BLaER1 treated with 17β-estradiol and CSF1 and Interleukin-3, amounts not matched to agents 10 nM and 100 nM (cell line): Measurements from ENCODE around the gene S1PR2.

Experiments
- H3K27ac ChIP-seq, 11 experiments: shearing (Covaris generic); formaldehyde crosslinking; 2 replicates each; pipeline ENCODE4 v1.8.1; 2022
- H3K27me3 ChIP-seq, 11 experiments: shearing (Covaris generic); formaldehyde crosslinking; 2 replicates each; pipeline ENCODE4 v1.8.1; 2022
- H3K36me3 ChIP-seq, 11 experiments: shearing (Covaris generic); formaldehyde crosslinking; 2 replicates each; pipeline ENCODE4 v1.8.1; 2022
- H3K4me1 ChIP-seq, 10 experiments: shearing (Covaris generic); formaldehyde crosslinking; 2 replicates each; pipeline ENCODE4 v1.8.1; 2022
- H3K4me2 ChIP-seq, 11 experiments: shearing (Covaris generic); formaldehyde crosslinking; 2 replicates each; pipeline ENCODE4 v1.8.1; 2022
- H3K4me3 ChIP-seq, 10 experiments: shearing (Covaris generic); formaldehyde crosslinking; 2 replicates each; pipeline ENCODE4 v1.8.1; 2022
- H3K9ac ChIP-seq, 11 experiments: shearing (Covaris generic); formaldehyde crosslinking; 2 replicates each; pipeline ENCODE4 v1.8.1; 2022
- H3K9me3 ChIP-seq, 11 experiments: shearing (Covaris generic); formaldehyde crosslinking; replicated peaks in 1 of 11; 2 replicates each; pipeline ENCODE4 v1.8.1; 2022
- H4K20me1 ChIP-seq, 11 experiments: shearing (Covaris generic); formaldehyde crosslinking; 2 replicates each; pipeline ENCODE4 v1.8.1; 2022
- Cebpa-rat ChIP-seq, 11 experiments: shearing (Covaris generic); IDR thresholded peaks; 2 replicates each; pipeline ENCODE4 v1.8.1; 2022

S1PR2 gene

DNA sequence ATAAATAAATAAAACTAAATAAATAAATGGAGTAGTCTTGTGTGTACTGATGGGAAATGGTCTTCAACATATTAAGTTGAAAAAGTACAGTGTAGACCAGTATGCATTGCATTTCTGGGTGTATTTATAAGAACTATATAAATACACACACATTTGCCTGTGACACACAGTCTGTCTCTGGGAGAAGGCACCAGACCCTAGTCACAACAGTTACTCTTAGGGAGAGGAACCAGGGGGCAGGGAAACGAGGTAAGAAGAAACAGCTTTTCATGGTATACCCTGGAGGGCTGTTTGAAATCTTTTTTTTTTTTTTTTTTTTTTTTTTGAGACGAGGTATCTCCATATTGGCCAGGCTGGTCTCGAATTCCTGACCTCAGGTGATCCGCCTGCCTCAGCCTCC, 2.8 kb upstream of the S1PR2 start:
- H3K27ac ChIP-seq: peak overlapping the region in 3 of 11 experiments; percentile 87 to 91 (median 87); a peak in 5 of 22 replicates
- peaks cover 50 to 91% (median 85%) of the 10 kb centered on the region in 10 experiments for H3K4me1 ChIP-seq
- TF ChIP-seq Cebpa-rat (IDR thresholded peaks at IDR 0.05): no peak
- H3K27me3 ChIP-seq: no peaks in the 10 kb centered on the region
- H3K4me2 ChIP-seq: peak overlapping the region in 5 of 11 experiments; percentile 80 to 97 (median 85); a peak in 6 of 22 replicates
- no peak overlapping the region for H3K9ac ChIP-seq
- no peaks in the 10 kb centered on the region for H3K36me3 ChIP-seq
- H3K4me3 ChIP-seq: no peak overlapping the region
- peaks cover 0 to 12% (median 5%) of the 10 kb centered on the region in 11 experiments; a peak in 9 of 22 replicates for H4K20me1 ChIP-seq
- no peaks in the 10 kb centered on the region for H3K9me3 ChIP-seq

- peaks cover 0 to 33% (median 22%) of the 10 kb centered on the region in 11 experiments; a peak in 13 of 22 replicates for H4K20me1 ChIP-seq
- peak overlapping the region in 10 of 11 experiments; percentile 20 to 93 (median 88); a peak in 19 of 22 replicates for H3K27ac ChIP-seq
- peak overlapping the region; percentile 48 to 100 (median 97); a peak in 21 of 22 replicates for H3K4me2 ChIP-seq
- no peak for TF ChIP-seq Cebpa-rat (IDR thresholded peaks at IDR 0.05)
- H3K36me3 ChIP-seq: peaks cover 0 to 9% (median 3%) of the 10 kb centered on the region in 11 experiments; a peak in 1 of 22 replicates
- H3K4me3 ChIP-seq: peak overlapping the region; percentile 83 to 99 (median 92); a peak in 19 of 20 replicates
- peak overlapping the region in 10 of 11 experiments; percentile 60 to 94 (median 90); a peak in 18 of 22 replicates for H3K9ac ChIP-seq
- peaks cover 48 to 89% (median 84%) of the 10 kb centered on the region in 10 experiments for H3K4me1 ChIP-seq
- H3K27me3 ChIP-seq: no peaks in the 10 kb centered on the region
- no peaks in the 10 kb centered on the region for H3K9me3 ChIP-seq
Measured at GRCh38 chr19:10231612-10232228, 589 bp upstream of the S1PR2 start.

- H4K20me1 ChIP-seq: peaks cover 0 to 46% (median 34%) of the 10 kb centered on the region in 11 experiments; a peak in 16 of 22 replicates
- H3K27me3 ChIP-seq: no peaks in the 10 kb centered on the region
- TF ChIP-seq Cebpa-rat (IDR thresholded peaks at IDR 0.05): no peak
- peaks cover 0 to 17% (median 4%) of the 10 kb centered on the region in 11 experiments; a peak in 6 of 22 replicates for H3K36me3 ChIP-seq
- H3K9ac ChIP-seq: peak overlapping the region; percentile 84 to 98 (median 92)
- H3K9me3 ChIP-seq: no peaks in the 10 kb centered on the region
- H3K4me2 ChIP-seq: peak overlapping the region; percentile 93 to 100 (median 97)
- H3K4me1 ChIP-seq: peaks cover 47 to 81% (median 75%) of the 10 kb centered on the region in 10 experiments
- peak overlapping the region; percentile 83 to 93 (median 89) for H3K27ac ChIP-seq
- peak overlapping the region; percentile 83 to 99 (median 92) for H3K4me3 ChIP-seq
Measured at GRCh38 chr19:10230173-10230860, 814 bp downstream of the S1PR2 start.

- peaks cover 4 to 60% (median 47%) of the 10 kb centered on the region in 11 experiments; a peak in 17 of 22 replicates for H4K20me1 ChIP-seq
- peak overlapping the region; percentile 5 to 98 (median 46); a peak in 14 of 22 replicates for H3K9ac ChIP-seq
- H3K4me3 ChIP-seq: peak overlapping the region in 5 of 10 experiments; percentile 37 to 99 (median 91); a peak in 8 of 20 replicates
- peaks cover 48 to 76% (median 63%) of the 10 kb centered on the region in 10 experiments for H3K4me1 ChIP-seq
- no peaks in the 10 kb centered on the region for H3K9me3 ChIP-seq
- peak overlapping the region; percentile 93 to 100 (median 97) for H3K4me2 ChIP-seq
- no peak for TF ChIP-seq Cebpa-rat (IDR thresholded peaks at IDR 0.05)
- H3K36me3 ChIP-seq: peaks cover 8 to 30% (median 16%) of the 10 kb centered on the region in 11 experiments; a peak in 21 of 22 replicates
- H3K27me3 ChIP-seq: no peaks in the 10 kb centered on the region
- H3K27ac ChIP-seq: peak overlapping the region; percentile 31 to 91 (median 53); a peak in 20 of 22 replicates
Measured at GRCh38 chr19:10228920-10229319, 2.2 kb downstream of the S1PR2 start.

GRCh38 chr19:10228393-10228792, 2.7 kb downstream of the S1PR2 start:
- peaks cover 4 to 64% (median 49%) of the 10 kb centered on the region in 11 experiments; a peak in 17 of 22 replicates for H4K20me1 ChIP-seq
- peaks cover 47 to 74% (median 62%) of the 10 kb centered on the region in 10 experiments for H3K4me1 ChIP-seq
- TF ChIP-seq Cebpa-rat (IDR thresholded peaks at IDR 0.05): no peak
- H3K9me3 ChIP-seq: no peaks in the 10 kb centered on the region
- H3K9ac ChIP-seq: peak overlapping the region; percentile 5 to 98 (median 45); a peak in 13 of 22 replicates
- H3K27me3 ChIP-seq: no peaks in the 10 kb centered on the region
- H3K27ac ChIP-seq: peak overlapping the region; percentile 31 to 91 (median 53); a peak in 20 of 22 replicates
- H3K36me3 ChIP-seq: peaks cover 10 to 35% (median 21%) of the 10 kb centered on the region in 11 experiments; a peak in 21 of 22 replicates
- H3K4me3 ChIP-seq: peak overlapping the region in 2 of 10 experiments; percentile 87 to 91; a peak in 5 of 20 replicates
- peak overlapping the region; percentile 93 to 100 (median 97) for H3K4me2 ChIP-seq

GRCh38 chr19:10227026-10227971, 3.8 kb downstream of the S1PR2 start:
- Histone ChIP-seq H3K4me1 (peaks cover 48 to 78% (median 63%) of the 10 kb centered on the region in 10 experiments), H3K9ac (peak overlapping the region in 4 of 11 experiments; percentile 10 to 55 (median 18); a peak in 1 of 22 replicates)

DNA sequence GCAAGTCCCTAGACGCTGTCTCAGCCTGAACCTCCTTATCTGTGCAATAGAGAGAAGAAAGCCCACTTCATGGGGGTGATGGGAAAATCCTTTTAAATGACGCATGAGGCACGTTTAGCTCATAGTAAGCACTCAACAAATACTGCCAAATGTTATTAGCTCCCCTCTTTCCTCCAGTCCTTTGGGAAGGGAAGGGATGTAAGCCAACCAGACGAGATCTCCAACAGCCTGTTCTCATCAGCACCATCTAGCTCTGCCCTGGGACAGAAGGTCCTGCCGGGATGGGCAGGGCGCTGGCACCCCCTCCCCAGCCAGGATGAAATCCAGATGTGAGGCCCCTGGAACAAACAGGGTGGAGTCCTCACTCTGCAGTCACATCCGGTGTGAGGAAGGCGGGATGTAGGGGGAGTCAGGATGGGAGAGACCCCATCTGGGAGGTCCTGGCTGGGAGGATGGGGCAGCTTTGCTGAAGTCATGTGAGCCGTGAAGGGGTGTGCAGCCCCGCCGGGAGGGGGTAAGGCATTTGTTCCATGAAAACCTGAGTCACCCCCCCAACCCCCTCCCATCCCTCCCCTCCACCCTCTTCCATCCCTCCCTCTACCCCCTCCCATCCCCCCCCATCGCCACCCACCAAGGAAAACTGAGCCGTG, 4.6 kb downstream of the S1PR2 start:
- H3K4me1 ChIP-seq: peaks cover 44 to 78% (median 64%) of the 10 kb centered on the region in 10 experiments

More at GRCh38 chr19:10227026-10227971, 3.8 kb downstream of the S1PR2 start:
- Histone ChIP-seq H3K4me2 (peak overlapping the region; percentile 29 to 100 (median 97); a peak in 19 of 22 replicates), H4K20me1 (peaks cover 4 to 75% (median 50%) of the 10 kb centered on the region in 11 experiments; a peak in 17 of 22 replicates), H3K36me3 (peaks cover 10 to 44% (median 22%) of the 10 kb centered on the region in 11 experiments; a peak in 21 of 22 replicates), H3K4me3 (no peak overlapping the region), H3K9me3 (no peaks in the 10 kb centered on the region), H3K27ac (peak overlapping the region in 7 of 11 experiments; percentile 21 to 91 (median 48); a peak in 9 of 22 replicates), H3K27me3 (no peaks in the 10 kb centered on the region)
- no peak for TF ChIP-seq Cebpa-rat (IDR thresholded peaks at IDR 0.05)

More for the DNA sequence above, 4.6 kb downstream of the S1PR2 start:
- H3K27me3 ChIP-seq: no peaks in the 10 kb centered on the region
- H3K4me2 ChIP-seq: peak overlapping the region in 4 of 11 experiments; percentile 15 to 44 (median 41); a peak in 6 of 22 replicates
- TF ChIP-seq Cebpa-rat (IDR thresholded peaks at IDR 0.05): no peak
- peak overlapping the region in 2 of 11 experiments; percentile 16 to 32; a peak in 3 of 22 replicates for H3K27ac ChIP-seq
- H3K4me3 ChIP-seq: no peak overlapping the region
- H3K36me3 ChIP-seq: peaks cover 10 to 52% (median 26%) of the 10 kb centered on the region in 11 experiments; a peak in 21 of 22 replicates
- peak overlapping the region in 3 of 11 experiments; percentile 7 to 44 (median 24); a peak in 4 of 22 replicates for H3K9ac ChIP-seq
- H3K9me3 ChIP-seq: no peaks in the 10 kb centered on the region
- H4K20me1 ChIP-seq: peaks cover 4 to 83% (median 50%) of the 10 kb centered on the region in 11 experiments; a peak in 17 of 22 replicates
